HG03159 (cell line): ENCODE results near the gene LILRB1.
"Not testable (repeated sequence)": the region's sequence is repeated elsewhere in the genome, so short reads cannot be mapped to it uniquely, and the experiment has no call there.

Source experiments
- ATAC-seq: cut with Tn5 transposase; IDR thresholded peaks from one replicate; pipeline ENCODE4 v1.9.1; 2021; ENCODE audit warnings: mild to moderate bottlenecking, moderate library complexity; ENCODE audit not compliant: unreplicated experiment

LILRB1 gene

DNA sequence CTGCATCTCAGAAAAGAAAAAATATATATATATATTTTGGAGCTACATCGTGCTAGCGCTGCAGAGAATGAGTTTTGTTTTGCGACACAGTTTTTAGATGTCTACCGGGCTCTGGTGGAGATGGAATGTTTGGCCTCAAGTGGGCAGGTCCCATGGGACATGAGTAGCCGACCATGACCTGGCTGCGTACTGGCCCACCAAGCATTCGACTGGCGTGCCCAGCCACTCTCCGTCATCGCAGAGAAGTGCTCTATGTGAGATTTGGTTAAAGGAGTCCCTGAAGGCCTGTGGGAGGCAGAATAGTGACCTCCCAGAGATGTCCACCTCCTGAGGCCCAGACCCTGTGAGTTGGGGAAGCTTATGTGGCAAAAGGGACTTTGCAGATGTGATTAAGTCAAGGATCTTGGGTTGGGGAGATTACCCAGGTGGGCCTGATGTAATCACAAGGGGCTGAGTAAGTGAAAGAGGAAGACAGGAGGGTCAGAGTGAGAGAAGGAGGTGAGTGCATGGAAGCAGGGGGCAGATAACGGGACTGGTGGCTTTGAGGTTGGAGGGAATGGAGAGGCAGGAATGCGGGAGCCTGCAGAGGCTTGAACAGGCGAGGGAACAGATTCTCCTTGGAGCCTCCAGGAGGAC, 31.7 kb downstream of the LILRB1 start:
- ATAC-seq, result no peak

DNA sequence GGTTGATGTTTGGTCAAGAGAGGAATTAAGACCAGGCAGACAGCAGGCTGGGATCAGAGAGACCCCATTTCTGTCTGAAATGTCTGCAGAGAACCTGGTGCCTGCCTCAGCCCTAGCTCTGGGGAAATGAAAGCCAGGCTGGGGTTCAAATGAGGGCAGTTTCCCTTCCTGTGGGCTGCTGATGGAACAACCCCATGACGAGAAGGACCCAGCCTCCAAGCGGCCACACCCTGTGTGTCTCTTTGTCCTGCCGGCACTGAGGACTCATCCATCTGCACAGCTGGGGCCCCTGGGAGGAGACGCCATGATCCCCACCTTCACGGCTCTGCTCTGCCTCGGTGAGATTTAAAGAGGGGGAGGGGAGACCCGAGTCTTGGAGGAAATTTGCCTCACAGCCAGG, 32.4 kb downstream of the LILRB1 start, which contains the start of gene LILRB4:
LILRB4 (plus strand) TSS at position 256 of the 400 bp plus-strand sequence; CDS start at position 305, 49 bp downstream.
- no peak for ATAC-seq

DNA sequence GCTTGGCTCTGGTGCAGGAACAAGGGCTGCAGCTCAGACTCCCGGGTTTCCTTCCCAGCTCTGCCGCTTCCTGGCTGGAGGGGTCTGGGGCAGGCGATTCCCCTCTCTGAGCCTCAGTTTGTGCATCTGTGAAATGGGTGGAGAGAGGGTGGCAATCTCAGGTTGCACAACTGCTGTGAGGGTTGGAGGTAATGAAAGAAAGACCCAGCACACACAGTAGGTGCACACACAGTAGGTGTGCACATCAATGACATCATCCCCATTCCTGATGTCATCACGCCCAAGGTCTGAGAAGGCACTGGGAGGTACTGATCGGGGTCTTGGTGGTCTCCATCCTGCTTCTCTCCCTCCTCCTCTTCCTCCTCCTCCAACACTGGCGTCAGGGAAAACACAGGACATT, 35.2 kb downstream of the LILRB1 start:
- no peak for ATAC-seq

DNA sequence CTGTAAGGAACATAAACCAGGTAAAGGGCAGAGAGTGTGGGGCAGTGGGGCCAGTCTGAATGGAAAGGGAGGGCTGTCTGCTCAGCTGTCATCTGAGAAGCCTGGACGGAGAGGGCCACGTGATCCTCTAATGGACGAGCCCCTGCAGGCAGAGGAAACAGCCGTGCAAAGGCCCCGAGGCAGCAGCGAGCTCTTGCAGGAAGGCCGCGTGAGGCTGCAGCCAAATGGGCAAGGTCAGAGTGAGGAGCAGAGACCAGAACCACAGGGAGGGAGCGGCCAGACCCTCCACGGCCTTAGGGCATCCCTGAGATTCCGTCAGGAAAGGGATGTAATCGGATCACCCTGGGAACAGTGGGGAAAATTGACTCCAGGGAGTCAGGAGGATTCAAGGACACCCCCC, 36.9 kb downstream of the LILRB1 start:
- no peak for ATAC-seq

DNA sequence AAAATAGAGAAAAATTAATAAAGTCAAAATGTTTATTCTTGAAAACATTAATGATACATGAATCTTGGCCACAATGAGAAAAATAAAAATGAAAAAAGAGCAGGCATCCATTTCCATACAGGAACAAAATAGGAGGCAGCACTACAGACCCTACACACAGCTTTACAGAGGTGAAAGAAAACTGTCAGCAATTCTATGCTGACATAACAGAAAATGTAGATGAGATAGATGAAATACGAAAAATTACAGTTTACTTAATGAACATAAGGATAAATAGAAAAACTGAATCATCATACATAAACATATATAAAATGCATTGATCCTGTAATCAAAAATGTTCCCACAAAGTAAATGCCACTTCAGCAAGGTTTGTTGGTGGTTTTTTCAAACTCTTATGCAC, 38.1 kb downstream of the LILRB1 start:
- no peak for ATAC-seq

DNA sequence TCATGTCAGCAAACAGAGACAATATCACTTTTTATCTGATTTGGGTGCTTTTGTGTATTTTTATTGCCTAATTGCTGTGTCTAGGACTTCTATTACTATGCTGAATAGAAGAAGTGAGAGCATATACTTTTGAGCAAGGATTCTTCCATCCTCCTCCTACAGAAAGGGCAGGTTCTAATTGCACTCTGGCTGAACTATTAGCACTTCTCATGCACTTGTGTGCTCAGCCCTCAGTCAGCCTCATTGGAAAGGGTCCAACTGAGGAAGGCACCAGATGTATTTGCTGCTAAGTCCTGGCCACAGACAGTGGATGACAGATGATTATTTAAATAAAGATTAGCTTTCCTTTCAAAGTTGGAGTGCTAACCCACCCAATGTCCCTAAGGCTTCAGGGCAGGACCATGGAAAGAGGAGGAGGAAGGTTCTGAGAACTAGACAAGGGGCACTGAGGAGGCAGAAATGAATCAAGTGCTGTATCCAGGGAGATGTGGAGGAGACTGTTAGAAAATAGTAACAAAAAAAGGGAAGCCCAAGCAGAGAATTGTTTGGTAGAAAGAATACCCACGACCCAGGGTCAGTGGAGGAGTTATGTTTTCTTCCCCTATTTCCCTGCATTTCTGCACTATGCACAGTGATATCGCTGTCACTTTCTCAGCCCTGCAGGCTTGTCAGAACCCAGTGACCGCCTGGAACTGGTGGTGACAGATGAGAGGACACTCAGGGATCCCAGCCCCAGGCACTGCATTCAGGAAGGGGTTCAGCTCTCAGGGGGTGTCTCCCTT, 40.5 kb downstream of the LILRB1 start:
- no peak for ATAC-seq

DNA sequence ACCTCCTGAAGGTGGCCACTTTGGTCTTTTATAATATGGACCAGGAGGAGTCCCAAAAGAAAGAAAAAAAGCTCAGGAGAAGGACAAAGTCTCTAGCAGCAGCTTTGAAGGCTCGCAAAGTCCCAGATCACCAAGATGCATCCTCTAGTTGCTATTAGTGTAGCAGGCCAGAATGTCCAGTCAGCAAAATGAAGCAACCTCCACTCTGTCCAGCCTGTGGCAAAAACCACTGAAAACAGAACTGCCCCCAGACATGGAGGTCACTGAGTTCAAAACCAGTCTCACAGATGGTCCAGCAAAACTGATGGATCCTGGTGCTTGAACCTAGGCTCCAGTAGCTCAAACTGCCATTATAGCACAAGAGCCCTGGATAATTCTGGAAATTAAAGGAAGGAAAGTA, 42.9 kb downstream of the LILRB1 start:
- ATAC-seq, result no peak

DNA sequence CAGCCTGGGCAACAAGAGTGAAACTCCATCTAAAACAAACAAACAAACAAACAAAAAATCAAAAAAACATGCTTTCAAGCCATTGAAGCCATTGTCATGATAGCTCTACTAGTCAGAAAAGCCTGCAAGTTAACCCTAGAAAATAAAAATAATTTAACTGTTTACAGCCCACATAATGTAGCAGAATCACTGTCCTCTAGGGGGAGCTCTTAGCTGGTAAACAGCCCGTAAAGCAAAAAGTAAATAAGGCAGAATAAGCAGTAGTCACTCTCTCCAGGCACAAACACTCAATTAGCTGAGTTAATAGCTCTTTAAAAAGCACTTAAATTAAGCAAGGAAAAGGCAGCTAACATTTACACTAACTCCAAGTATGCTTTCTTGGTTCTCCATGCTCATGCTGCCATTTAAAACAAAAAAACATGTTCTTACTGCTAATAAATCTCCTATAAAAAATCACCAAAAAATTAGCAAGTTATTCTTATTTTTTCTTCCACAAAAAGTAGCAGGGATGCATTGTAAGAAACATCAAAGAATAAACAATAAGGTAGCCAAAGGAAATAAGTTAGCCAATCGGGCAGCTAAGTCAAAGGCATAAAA, 43.8 kb downstream of the LILRB1 start:
- no peak for ATAC-seq

DNA sequence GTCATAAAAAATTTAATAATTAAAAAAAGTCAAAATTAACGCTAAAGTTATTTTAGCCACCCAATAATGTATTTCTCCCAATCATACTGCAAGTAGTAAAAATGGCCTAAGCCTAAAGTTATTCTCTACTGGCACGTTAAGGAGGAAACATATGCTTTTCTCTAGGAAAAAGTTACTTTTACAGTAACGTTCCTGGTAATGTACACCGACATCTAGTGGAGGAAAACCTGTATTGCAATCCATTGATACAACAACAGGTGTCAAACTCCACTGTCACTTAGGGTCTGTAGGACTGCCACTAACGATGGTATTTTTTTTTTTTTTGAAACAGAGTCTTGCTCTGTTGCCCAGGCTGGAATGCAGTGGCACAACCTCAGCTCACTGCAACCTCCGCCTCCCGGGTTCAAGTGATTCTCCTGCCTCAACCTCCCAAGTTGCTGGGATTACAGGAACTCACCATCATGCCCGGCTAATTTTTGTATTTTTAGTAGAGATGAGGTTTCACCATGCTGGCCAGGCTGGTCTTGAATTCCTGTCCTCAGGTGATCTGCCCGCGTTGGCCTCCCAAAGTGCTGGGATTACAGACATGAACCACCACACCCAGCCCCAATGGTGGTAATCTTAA, 46.0 kb downstream of the LILRB1 start:
- ATAC-seq, result not testable (repeated sequence)

DNA sequence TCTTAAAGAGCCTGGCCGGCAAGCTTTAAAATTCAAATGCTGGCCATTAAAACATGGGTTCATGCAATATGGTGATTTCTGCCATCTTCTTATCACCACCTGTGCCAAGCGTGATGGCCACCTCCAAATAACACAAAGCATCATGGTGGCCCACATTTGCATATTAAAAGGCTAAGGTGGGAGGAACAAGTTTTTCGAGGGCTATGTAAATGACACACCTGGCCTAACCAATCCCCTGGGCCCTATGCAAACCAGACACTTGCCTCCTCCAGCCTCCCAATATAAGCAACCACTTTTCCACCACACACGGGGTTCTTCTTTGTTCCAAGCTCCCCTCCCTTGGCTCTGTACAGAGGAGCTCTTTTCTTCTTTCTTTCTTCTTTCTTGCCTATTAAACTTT, 46.9 kb downstream of the LILRB1 start:
- ATAC-seq, result no peak

DNA sequence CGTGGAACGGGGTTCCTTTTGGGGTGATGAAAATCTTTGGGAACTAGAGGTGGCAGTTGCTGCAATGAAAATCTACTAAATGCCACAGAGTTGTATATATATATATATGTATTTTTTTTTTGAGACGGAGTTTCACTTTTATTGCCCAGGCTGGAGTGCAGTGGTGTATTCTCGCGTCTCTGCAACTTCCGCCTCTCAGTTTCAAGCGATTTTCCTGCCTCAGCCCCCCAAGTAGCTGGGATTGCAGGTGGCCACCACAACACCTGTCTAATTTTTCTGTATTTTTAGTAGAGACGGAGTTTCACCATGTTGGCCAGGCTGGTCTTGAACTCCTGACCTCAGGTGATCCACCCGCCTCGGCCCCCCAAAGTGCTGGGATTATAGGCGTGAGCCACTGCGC, 51.3 kb downstream of the LILRB1 start:
- ATAC-seq, result not testable (repeated sequence)

DNA sequence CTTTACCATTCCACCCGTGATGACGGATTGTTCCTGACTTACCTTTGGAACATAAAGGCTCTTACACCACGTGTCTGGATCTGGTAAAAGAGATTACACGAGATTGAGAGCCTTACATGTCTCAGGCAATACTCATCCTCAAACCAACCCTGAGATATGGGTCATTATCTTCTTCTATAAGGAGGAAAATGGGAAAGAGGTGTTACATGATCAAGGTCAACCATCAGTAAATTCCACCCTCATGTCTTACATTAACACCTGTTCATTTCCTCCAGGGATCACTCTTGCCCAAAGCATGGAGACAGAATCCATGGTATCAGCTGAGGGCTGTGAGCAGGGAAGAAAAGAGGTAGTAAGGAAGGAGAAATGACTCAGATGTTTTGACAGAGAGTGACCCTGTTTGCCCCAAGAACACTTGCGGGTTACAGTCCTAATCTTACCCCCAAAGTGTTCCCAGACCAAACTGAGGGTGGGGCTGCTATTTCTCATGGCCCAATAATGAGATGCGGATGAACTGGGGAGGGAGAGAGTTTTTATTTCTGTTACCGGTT, 52.1 kb downstream of the LILRB1 start:
- no peak for ATAC-seq

DNA sequence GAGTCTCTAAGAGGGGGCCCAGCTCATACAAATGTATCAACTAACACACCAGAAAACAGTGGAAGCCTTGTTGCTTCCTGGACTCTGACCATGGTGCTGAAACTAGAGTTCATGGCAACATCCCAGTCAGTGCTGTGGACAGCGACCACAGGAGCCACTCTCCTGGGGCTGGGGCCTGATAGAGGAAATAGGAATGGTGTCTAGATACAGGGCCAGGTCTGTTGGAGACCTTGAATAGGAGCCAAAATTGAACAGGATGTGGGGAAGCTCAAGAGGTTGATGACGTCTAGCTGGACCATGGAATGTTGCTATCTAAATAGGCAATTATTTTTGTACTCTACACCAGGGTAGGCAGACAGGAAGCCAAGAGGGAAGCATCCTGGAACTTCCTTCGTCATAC, 54.2 kb downstream of the LILRB1 start:
- ATAC-seq, result no peak
